Psoas muscle (tissue), 8 donors: ENCODE results near the gene VWA1. TPM values are rescaled to one million over a fixed set of nuclear protein-coding genes. Genes with fewer than 3 reads are reported as not detected.

ENCODE experiments used
- ATAC-seq, 4 donors: fragments of 200-7000 bp; cut with Tn5 transposase; one replicate each; pipeline ENCODE4 v1.9.1; 2020; ENCODE audit warnings: moderate library complexity in 3 of 4, mild to moderate bottlenecking in 2 of 4
- DNase-seq, 2 donors: peaks; one replicate each; pipeline ENCODE4 v3.0.0-alpha.2; 2020
- H3K27ac ChIP-seq: fragments of 200-600 bp; one replicate; pipeline ENCODE4 v1.8.0; 2022
- H3K27me3 ChIP-seq, 3 donors: fragments of 200-600 bp in 1 of 3; one replicate each; pipeline versions ENCODE4 v1.6.1 to v1.8.0; 2013 to 2022; ENCODE audit warnings: low read length in 2 of 3, mild to moderate bottlenecking in 2 of 3, moderate library complexity in 1 of 3; ENCODE audit not compliant: insufficient read depth in 3 of 3
- H3K36me3 ChIP-seq, 2 donors: fragments of 200-600 bp in 1 of 2; one replicate each; pipeline versions ENCODE4 v1.6.1 to v1.8.0; 2013 to 2022; ENCODE audit warnings: low read depth in 1 of 2, mild to moderate bottlenecking in 1 of 2, moderate library complexity in 1 of 2; ENCODE audit not compliant: insufficient read depth in 1 of 2
- H3K4me1 ChIP-seq: fragments of 200-600 bp; one replicate; pipeline ENCODE4 v1.8.0; 2022
- H3K4me3 ChIP-seq: fragments of 200-600 bp; one replicate; pipeline ENCODE4 v1.8.0; 2022; ENCODE audit warnings: mild to moderate bottlenecking
- H3K9me3 ChIP-seq: fragments of 200-600 bp; one replicate; pipeline ENCODE4 v1.8.0; 2022
- WGBS, 3 donors: extraction: QIAGEN DNeasy Blood & Tissue Kit; methylation state at CpG; one replicate each; pipeline versions ENCODE4 v1.1.6 to v1.1.7; 2013; 5-methylcytosine and 5-hydroxymethylcytosine counted together
- intact Hi-C, 2 donors: fragments of 100-400 bp; cut with DNase I; formaldehyde crosslinking; loops; one replicate each; pipeline versions ENCODE4 v1.11.0 to v1.14.2; 2022
- polyA plus RNA-seq, 3 donors: library from polyadenylated mRNA; stranded (reverse); fragments of 200-250 nt; gene quantifications; one replicate each; pipeline ENCODE4 v1.2.3, GENCODE V29; 2013
- total RNA-seq, 4 donors: library from RNA; stranded (reverse); fragmentation: NEBNext Ultra II Directional in 2 of 4; extraction: Animal tissue kit (Norgen Biotek cat#: 25700) in 2 of 4; gene quantifications; one replicate each; pipeline versions ENCODE4 v1.2.1 to v1.2.4, GENCODE V29; 2021 to 2023
- TF ChIP-seq, protein P1 (sequence below): fragments of 200-600 bp; IDR thresholded peaks from one replicate; pipeline ENCODE4 v1.8.0; 2022; ENCODE audit warnings: antibody characterized with exemption
- donor health status: healthy with polysubstance abuse.
- donor health status: DM: no; HTN: no; CAD: no; lungs with moderate emphysema.
- donor health status: Bipolar disorder and iron deficiency.
- donor health status: healthy.
- donor health status: DM: yes; HTN: yes; CAD: no.
- donor health status: DM: no; HTN: no; CAD: no.
- donor health status: DM: no; HTN: no; CAD: no.
- donor health status: DM: yes; HTN: yes; CAD: no.

Gene VWA1
- total and polyA plus RNA-seq, 7 donors = 1.4 to 25.3 (median 7.8) TPM

DNA sequence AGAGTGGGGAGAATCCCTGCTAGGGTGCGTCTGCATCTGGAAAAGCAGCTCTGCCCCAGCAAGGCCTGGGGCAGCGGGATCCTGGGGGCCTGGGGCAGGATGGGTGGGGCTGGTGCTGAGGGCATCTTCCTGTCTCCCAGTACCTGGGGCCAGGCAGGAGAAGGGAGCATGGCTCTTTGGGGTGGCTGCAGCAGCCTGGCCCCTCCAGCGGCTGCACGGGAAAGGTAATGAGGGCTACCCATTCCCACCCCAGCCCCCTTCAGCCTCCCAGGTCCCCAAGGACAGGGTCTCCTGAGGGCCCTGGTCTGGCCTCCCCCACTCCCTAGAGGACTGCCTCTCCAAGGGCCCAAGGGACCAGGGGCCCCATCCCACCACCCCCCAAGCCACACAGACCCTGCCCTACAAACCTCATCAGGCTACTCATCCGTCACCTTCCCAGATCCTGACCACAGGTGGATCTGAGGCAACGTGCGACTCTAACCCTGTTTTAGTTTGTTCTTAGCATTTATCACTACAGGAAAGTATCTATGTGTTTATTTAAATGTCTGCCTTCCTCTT is 13.5 kb upstream of the VWA1 start:
- WGBS, 3 donors = 82 to 88% (median 86%) methylated on average over 5 to 7 of the region's 7 CpGs
- no peaks in the 10 kb centered on the region for H3K4me1 ChIP-seq
- H3K36me3 ChIP-seq = no peaks in the 10 kb centered on the region
- ATAC-seq (no peak), DNase-seq (no peak)
- H3K4me3 ChIP-seq = no peak overlapping the region
- H3K27me3 ChIP-seq = peaks cover 0 to 7% (median 0%) of the 10 kb centered on the region in 3 donors
- H3K27ac ChIP-seq = no peak overlapping the region
- H3K9me3 ChIP-seq = no peaks in the 10 kb centered on the region
- intact Hi-C loops = no loop called here
- TF ChIP-seq, protein P1, sequence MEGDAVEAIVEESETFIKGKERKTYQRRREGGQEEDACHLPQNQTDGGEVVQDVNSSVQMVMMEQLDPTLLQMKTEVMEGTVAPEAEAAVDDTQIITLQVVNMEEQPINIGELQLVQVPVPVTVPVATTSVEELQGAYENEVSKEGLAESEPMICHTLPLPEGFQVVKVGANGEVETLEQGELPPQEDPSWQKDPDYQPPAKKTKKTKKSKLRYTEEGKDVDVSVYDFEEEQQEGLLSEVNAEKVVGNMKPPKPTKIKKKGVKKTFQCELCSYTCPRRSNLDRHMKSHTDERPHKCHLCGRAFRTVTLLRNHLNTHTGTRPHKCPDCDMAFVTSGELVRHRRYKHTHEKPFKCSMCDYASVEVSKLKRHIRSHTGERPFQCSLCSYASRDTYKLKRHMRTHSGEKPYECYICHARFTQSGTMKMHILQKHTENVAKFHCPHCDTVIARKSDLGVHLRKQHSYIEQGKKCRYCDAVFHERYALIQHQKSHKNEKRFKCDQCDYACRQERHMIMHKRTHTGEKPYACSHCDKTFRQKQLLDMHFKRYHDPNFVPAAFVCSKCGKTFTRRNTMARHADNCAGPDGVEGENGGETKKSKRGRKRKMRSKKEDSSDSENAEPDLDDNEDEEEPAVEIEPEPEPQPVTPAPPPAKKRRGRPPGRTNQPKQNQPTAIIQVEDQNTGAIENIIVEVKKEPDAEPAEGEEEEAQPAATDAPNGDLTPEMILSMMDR = no peak

DNA sequence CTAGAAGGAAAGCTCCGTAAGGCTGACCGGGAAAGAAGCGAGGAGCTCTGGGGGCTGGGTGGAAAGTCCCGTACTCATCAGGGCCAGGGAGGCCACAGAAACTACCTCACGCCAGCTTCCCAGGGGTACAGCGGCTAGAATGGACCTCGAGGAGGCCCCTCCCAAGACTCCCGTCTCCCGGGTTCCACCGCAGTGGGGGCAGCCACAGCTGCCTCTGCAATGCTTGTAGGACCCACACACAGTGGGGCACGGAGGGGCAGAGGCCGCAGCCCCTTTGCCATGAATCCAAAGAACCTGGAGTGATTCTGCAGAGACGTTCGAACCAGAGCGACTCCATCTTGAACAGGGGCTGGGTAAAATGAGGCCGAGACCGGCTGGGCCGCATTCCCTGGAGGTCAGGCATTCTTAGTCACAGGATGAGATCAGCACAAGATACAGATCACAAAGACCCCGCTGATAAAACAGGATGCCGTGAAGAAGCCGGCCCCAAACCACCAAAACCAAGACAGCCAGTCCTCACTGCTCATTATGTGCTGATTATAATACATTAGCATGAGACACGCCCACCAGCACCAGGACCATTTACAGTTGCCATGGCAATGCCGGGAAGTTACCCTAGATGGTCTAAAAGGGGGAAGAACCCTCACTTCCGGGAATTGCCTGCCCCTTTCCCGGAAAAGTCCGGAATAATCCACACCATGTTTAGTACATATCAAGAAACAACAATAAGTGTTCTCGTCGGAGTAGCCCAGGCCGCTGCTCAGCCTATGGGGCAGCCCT is 12.8 kb upstream of the VWA1 start:
- Histone ChIP-seq H3K4me3 (no peak overlapping the region), H3K4me1 (no peaks in the 10 kb centered on the region), H3K27me3 (peaks cover 0 to 7% (median 2%) of the 10 kb centered on the region in 3 donors), H3K27ac (no peak overlapping the region), H3K36me3 (no peaks in the 10 kb centered on the region), H3K9me3 (no peaks in the 10 kb centered on the region)
- TF ChIP-seq, protein P1 = no peak
- ATAC-seq (no peak), DNase-seq (no peak)
- intact Hi-C loops = no loop called here
- 57 to 61% (median 60%) methylated on average over 29 of the region's 29 CpGs for WGBS, 3 donors

DNA sequence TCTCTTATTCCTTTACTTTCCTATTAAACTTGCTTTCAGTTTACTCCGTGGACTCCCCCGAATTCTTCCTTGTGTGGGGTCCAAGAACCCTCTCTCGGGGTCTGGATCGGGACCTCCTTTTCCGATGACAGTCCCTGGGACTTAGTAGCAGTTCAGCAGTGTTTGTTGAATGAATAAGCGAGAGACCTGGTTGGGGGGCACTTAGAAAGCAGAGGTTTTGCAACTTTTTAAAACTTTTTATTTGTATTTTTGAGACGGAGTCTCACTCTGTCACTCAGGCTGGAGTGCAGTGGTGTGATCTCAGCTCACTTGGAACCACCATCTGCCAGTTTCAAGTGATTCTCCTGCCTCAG is 12.3 kb upstream of the VWA1 start:
- 80 to 84% (median 83%) methylated on average over 7 of the region's 7 CpGs for WGBS, 3 donors
- H3K4me1 ChIP-seq = no peaks in the 10 kb centered on the region

DNA sequence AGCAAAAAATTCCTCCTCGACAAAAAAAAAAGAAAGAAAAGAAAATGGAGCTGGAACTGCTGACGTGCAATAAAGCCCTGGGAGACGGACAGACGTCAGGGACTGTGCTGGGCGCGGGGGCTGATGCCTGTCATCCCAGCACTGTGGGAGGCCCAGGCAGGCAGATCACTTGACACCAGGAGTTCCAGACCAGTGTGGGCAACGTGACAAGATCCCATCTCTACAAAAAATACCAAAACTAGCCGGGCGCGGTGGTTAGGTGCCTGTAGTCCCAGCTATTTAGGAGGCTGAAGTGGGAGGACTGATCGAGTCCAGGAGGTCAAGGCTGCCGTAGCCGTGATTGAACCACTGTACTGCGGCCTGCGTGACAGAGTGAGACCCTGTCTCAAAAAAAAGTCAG is 10.8 kb upstream of the VWA1 start:
- H3K27ac ChIP-seq = no peak overlapping the region
- intact Hi-C loops = no loop called here
- no peak overlapping the region for H3K4me3 ChIP-seq
- WGBS, 3 donors = 79 to 86% (median 84%) methylated on average over 15 of the region's 15 CpGs
- no peak for ATAC-seq
- H3K9me3 ChIP-seq = no peaks in the 10 kb centered on the region
- no peak for DNase-seq
- peaks cover 0 to 13% (median 2%) of the 10 kb centered on the region in 3 donors for H3K27me3 ChIP-seq
- H3K4me1 ChIP-seq = peaks cover 6% of the 10 kb centered on the region
- no peaks in the 10 kb centered on the region for H3K36me3 ChIP-seq
- TF ChIP-seq, protein P1 = no peak

More for the DNA sequence above, 12.3 kb upstream of the VWA1 start:
- TF ChIP-seq, protein P1 = no peak
- DNase-seq = no peak
- no peak for ATAC-seq
- no peak overlapping the region for H3K4me3 ChIP-seq
- H3K9me3 ChIP-seq = no peaks in the 10 kb centered on the region
- no peaks in the 10 kb centered on the region for H3K36me3 ChIP-seq
- H3K27me3 ChIP-seq = peaks cover 0 to 9% (median 2%) of the 10 kb centered on the region in 3 donors
- no peak overlapping the region for H3K27ac ChIP-seq
- intact Hi-C loops = no loop called here

DNA sequence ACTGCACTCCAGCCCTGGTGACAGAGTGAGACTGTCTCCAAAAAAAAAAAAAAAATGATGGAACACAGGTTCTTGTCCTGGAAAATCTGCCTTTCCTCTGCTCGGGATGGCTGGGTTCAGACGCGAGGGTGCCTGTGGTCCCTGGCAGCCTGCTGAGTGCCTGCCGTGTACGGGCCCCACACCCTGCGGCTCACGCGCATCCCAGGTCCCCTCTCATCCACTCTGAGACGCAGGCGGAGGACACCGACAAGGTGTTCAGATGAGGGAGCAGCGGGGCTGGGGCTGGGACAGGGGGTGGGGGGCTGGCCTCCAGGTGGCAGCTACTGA is 10.1 kb upstream of the VWA1 start:
- ATAC-seq (no peak), DNase-seq (no peak)
- Histone ChIP-seq H3K4me3 (no peak overlapping the region), H3K4me1 (peaks cover 7% of the 10 kb centered on the region), H3K27me3 (peaks cover 0 to 13% (median 2%) of the 10 kb centered on the region in 3 donors), H3K36me3 (no peaks in the 10 kb centered on the region), H3K9me3 (no peaks in the 10 kb centered on the region), H3K27ac (no peak overlapping the region)
- intact Hi-C loops = no loop called here
- TF ChIP-seq, protein P1 = no peak
- WGBS, 3 donors = 88 to 95% (median 88%) methylated on average over 11 to 12 of the region's 12 CpGs
